ENCODE results near the gene MYO3B.
A peak's percentile ranks its signal among the peaks of the same experiment; 100 is the strongest.
"Not testable (repeated sequence)": the region's sequence is repeated elsewhere in the genome, so short reads cannot be mapped to it uniquely, and the experiment has no call there.

The MYO3B gene

DNA sequence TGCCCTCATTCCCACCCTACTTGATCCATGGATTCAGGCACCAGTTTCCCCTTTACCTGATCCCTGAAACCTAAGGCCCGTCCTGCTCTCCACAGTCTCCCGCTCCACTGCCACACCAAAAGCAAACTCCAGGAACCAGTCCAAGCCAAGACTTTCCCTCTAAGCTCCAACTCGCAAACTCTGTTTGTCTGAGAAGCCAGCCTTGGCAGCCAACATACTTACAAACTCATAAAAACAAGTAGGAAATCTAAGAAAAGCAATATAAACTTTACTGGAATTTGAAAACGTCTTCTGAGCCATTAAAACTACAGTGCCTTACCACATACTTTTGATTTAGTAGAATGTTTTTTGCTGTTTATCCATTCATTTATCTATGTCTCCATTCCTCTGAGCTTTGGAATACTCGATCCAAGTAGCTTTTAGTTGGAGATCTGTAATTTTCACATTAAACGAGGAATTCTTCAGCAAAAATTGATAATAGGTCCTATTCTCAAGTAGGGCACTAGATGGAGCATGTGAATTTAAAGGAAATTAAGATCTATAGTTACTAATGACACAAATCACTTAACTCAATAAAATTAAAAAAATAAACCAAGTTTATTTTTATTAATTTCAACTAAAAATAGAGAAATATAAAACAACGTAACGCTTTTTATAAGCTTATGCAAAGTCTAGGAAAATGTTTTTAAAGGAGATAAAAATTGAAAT lies 199.7 kb downstream of the MYO3B start:
- DNase-seq = no peak

DNA sequence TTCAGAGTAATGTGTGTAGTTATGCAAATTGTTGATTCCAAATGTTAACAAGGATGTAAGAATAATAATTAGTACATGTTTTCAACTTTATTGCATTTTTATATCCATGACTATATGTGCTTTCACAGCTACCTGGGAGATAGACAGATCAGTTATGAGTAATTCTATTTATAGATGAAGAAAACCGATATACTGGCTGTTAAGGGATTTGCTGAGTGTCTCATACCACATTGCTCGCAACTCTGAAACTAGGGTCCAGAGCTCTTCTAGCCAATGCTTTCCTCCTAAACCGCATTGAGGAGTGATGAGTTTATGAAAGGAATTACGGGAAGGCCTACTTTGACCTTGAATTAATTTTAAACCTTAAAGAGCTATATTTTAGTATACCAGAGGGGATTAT lies 202.3 kb downstream of the MYO3B start:
- no peak for DNase-seq

DNA sequence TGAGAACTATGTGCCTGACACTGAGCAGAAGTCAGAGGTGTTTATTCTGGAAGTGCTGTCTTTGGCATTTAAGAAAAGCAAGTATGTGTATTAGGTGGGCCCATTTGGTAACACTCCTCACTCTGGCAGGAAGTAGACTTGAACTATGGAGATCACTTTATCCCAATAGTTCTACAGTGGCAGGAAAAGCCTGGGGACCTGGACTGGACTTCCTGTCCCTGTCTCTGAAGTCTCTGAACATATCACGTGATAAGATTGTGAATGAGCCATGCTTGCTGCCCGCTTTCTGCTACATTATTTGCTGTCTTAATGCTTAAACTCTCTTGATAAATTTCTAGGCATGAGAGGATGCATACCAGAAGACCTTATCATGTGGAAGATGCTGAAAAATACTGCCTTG lies 203.7 kb downstream of the MYO3B start:
- DNase-seq = no peak

DNA sequence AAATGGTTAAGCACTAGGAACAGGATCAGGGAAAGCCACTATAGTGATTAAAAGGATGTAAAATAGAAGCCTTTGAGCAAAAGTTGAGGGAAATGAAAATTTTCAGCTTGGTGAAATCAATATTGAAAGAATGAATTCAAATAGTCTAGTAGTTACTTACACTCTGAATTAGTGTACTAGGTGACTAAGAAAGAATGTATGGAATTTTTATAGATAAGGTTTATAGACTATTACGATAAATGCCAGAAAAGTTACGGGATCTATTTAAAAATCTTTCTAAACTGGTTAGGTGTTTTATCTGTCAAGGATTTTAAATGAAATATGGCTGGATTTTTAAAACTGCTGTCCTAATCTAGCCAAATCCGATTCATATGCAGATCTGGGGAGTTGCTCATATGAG lies 208.6 kb downstream of the MYO3B start:
- DNase-seq = no peak

DNA sequence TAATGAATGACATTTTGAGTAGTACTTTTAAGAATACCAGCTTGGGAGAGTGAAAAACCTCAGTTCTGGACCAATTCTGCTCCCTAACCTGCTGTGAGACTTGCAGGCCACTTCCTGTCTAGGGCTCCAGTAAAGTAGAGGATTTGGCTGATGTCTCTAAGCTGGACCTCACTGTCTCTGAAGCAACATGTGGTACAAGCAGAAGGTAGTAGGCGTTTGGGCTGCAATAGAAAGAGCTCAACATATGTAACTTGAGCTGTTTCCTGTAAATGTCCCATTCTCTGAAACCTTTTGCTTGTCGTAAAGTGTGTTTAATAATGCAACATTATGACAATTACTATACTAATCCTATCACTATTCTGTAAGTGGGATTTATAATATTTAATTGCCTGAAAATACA lies 213.1 kb downstream of the MYO3B start:
- DNase-seq = no peak

DNA sequence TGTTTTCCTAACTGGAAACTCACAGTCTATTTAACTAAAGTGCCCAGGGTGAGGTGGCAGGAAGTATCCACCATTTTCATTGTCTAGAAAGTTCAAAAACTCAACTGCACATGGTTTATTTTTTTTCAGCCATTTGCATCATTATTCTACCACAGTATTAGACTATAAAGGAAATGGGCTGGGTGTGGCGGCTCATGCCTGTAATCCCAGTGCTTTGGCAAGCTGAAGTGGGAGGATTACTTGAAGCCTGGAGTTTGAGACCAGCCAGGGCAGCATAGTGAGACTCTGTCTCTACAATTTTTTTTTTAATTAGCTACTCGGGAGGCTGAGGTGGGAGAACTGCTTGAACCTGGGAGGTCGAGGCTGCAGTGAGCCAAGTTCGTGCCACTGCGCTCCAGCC lies 213.8 kb downstream of the MYO3B start:
- DNase-seq = no peak

DNA sequence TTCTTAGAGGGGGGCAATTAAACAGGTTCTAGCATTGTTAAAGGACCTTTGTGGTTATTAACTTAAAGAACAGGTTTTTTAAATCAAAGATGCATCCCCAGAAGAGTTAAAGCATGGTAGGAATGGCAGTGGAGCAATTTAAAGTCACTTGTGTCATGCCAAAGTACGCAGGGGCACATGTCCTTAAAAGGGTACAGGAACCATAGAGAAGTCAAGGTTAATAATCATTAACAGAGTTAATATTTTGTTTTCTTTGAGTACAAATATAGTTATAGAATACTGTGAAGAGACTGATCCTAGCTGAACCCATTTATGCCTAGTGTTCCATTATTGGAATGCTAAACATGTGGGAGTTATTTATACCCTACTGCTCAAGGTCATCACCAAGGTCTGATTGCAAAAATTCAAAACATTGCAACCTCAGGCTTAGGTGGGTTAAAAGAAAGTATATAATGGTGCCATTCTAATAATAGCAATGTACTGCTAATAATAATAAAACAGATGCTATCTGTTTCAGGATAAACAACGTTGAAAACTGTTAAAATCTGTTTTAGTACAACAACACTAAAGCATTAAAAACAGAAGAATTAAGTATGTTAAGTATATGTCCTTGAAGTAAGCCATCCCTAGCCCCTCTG lies 216.0 kb downstream of the MYO3B start:
- no peak for DNase-seq

DNA sequence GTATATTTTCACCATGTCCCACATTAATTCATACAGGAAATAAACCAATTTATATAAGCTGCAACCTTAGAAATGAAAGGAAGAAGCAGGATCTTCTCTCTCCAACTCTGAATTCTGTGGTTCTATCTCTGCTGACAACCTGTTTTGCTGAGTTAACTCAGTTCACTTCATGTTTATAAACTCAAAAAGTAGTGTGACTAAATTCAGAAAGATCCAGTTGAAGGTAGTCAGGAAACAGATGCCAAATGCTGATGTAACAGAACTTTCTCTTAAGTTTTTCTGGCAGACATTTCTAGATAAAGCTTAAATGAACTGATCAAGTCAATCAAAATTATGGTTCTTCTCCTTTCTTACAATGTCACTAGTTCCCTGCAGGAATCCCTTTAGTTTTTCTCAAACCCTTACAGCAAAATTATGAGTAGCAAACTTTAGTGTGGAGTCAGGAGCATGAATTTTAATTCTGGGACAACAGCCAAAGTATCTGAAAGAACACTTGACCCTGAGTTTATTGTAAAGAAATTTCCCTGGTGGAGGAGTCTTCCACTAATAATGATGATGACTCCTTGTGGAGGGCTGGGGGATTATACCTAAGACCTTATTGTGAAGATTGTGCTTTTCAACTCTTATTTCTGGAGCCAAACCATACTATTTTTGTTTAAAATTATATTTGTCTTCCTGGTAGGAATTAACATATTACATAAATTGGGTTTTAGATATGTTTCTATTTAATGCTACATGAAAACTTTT lies 216.9 kb downstream of the MYO3B start:
- DNase-seq = no peak

DNA sequence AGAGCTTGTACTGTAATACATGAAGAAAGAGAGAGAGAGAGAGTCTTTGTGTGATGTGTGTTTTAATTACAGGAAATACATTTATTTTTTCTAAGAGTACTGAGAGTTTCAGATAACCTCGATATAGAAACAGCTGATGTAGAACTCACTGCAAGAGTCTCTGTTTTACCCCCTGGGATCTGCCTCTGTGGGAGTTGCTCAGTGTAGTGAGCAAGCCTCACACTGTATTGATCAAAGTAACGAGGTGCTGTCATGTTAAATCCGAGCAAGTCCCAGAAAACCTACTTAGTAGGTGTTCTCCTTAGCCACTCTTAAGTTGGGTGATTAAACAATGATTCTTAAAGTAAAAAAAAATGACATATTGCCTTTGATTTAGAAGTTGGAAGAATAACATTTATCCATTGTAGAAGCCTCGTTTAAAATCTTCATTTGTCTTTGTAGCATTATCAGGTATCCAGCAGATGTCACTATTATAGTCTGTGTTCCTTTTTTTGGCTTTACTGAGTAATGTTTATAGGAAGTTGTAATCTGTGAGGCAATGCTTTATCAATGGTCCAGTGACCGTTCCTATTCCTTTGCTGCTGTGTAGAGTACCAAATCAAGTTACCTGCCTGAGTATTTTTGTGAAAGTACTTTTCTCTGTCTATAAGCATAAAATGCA lies 219.0 kb downstream of the MYO3B start:
- DNase-seq = no peak

DNA sequence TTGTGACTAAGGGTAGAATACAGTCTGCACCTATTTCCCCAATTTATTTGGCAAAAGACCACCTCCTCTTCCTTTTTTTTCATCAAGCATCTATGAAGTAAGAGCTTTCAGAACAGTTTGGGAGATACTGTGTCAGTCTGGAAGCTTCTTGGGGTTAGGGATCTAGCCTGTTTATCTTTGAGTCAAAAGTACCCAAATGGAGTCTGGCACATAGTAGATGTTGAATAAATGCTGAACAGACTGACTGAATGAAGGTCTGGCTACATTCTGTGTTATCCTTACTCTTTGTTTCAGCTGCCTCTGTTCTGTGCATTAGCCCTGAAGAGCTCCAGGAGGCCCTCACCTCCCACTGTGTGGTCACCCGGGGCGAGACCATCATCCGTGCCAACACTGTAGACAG lies 223.2 kb downstream of the MYO3B start:
- DNase-seq = no peak

DNA sequence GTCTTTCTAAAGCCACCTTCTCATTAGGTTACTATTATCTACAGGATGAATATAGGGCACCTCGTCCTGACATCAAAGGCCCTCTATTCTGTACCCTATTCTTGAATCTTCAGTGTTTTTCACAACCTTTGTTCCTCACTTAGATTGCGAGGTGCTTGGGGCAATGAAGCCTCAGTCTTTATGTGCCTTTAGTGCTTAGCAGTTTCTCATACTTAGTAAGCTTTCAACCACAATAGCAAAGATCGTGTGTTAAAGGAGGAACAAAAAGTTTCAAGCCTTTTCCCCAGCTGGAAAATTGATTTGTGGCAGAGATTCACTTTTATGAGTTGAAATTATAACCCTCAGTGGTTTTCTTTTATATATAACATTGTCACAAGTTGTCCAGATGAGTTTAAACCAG lies 226.9 kb downstream of the MYO3B start:
- no peak for DNase-seq

DNA sequence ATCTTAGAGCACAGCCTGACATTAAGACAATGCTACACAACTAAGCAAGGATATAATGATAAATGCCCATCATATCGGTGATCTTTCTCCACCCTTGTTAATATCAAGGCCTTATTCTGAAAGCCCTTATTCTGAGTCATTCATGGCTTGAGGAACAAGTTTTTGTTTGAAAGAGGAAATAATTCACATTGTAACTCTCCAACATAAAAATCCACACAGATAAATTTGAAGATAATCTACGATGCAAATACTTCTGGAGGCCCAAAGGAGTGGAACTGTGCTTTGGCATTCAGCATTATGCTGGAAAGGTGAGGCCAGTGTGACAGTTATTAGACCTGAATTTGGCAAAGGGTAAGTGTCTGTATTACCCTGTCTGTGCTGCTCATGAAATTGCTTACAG lies 227.4 kb downstream of the MYO3B start:
- no peak for DNase-seq

DNA sequence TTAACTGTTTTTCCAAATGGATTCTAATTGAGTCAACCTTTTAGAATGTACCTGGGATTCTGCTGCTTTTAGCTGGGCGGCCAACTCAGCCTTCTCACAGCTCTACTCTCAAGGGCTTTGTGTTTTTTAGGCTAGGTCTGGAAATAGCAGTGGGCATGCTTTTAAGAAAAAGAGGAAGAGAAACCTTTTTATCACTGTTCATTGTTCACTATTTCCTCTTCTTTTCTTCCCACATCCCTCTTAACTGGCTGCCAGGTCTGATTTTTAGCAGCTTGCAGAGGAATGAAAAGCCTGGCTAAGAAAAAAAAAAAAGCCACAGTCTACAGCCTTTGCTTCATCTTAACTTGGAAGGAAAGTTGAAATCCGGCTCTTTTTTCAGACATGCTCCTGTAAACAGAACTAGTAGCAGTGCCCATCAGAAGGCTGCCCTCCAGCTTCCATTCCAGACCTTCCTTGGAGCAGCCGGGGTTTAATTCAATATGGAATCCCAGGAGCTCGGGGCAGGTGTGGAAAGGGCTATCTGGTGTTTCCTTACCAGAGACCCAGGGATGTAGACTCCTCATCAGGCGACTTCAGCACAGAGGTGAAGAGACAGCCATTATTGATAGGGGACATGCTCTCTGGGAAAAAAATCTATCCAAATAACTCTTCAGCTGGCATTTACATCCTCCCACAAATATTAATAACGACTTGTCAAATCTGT lies 230.7 kb downstream of the MYO3B start:
- DNase-seq = no peak

DNA sequence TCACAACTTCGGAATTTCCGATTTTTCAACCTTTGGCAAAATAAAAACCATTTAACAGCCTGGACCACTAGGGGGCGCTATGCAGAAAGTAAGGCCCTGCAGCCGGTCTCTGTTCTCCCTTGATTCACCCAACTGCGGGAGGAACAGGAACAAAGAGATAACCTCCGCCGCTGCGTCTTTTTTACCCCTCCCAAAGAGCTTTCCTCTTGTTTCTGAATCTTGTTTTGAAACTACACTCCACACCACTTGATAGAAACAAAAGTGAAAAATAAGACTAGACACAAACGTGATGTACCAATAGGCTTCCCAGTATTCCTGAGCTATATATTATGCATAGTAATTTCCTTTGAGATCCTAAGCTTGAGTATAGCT lies 231.2 kb downstream of the MYO3B start:
- peak; percentile 71 for DNase-seq

DNA sequence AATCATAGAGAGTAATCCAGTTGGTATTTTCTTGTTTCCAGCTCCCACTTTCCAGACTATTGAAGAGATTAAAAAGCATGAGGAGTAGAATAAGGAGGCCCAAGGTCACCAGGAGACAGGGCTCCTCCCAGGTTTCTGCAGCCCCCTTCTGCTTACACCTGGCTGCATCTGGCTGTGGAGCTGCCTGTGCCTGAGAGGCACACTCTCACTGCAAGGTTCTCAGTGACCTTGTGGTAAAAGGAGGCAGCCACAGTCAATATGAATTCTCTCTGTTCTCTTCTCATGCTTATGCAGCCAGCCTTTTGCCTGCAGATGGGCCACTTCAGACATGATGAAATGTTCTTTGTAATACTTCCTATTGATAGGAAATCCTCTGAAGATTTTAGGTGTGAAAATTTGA lies 233.7 kb downstream of the MYO3B start:
- no peak for DNase-seq

DNA sequence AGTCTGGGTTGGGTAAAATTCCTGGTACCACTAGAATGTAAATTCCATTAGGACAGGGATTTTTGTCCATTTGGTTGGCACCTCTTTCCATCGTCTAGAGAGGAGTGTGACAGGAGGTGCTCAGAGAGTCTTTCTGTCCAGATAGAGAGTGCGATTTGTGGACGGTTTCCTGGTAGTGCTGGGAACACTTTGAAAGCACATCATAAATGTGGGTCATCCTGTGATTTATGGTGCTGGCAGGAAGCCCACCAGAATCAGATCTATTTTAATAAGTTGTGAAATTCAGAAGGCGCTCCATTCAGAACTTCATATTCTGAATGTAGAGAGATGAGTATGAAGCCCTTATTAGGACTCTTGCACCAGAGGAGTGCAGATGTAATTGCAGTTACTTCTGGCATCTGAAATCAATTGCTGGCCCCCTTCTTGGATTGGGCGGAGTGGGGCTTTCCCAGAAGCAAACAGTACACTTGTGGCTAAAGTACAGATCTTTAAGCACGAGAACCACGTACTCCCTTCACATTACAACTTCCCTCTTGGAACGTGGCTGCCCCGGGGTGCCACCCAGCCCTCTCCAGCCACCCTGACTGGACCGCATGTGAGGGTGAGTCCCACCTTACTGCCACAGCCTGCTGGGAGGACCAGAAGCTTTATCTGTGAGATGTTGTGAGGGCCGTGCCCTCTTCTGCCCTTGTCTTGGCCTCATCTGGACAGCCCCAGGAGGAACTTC lies 243.2 kb downstream of the MYO3B start:
- no peak for DNase-seq

DNA sequence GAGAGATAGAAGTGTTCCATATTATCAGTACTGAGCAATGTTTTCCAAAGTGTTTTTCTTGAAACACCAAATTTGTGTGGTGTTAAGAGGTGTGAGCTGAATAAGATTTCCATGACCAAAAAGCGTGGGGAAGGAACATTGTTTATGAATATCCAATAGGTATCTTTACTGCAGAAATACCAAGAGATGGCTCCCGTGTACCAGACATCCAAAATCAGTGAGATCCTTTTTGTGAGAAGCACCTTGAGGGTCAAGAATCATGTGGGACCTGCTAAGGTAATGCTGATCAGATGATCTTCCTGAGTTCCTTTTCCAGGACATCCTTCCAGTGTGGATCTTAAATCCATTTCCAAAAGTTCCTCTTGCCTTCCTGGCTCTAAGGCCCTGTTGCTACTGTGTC lies 246.0 kb downstream of the MYO3B start:
- DNase-seq = no peak

DNA sequence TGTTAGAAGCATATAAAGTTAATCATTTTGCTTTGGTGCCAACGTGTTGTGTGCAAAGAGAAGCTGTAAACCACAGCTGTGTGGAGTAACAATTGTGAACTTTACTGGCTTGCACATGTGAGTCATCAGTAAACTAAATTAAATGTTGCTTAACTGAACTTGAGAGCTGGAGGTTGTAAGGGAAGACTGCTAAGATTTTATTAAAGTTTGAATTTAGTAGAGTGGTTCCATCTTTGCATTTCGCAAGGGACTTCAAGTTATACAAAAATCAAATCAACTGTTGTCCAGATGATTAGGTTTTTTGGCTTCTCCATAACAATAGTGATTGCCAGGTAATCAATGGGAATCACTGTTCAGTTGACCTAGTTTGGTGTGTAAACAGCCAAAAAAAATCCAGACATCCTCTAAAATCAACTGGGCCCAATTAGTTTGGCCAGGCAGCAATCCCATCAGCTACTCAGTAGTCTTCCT lies 247.4 kb downstream of the MYO3B start:
- DNase-seq = no peak

DNA sequence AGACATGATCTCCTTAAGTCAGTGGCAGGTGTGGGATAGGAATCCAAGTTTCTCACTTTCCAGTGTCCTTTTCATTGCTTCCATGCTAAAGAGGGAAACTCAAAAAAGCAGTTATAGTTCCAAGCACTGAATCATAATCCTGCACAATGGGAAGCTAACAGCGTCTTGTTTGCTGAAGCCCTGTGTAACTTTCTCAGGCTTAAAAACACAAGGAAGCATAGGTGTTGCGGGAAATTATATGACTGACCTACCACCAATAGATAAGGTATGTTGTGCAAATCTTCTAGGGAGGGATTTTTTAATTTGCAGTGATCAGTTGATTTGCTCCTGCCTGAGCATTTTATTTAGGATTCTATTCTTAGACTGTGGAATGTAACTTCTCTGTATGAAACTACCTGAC lies 250.9 kb downstream of the MYO3B start:
- DNase-seq = no peak

DNA sequence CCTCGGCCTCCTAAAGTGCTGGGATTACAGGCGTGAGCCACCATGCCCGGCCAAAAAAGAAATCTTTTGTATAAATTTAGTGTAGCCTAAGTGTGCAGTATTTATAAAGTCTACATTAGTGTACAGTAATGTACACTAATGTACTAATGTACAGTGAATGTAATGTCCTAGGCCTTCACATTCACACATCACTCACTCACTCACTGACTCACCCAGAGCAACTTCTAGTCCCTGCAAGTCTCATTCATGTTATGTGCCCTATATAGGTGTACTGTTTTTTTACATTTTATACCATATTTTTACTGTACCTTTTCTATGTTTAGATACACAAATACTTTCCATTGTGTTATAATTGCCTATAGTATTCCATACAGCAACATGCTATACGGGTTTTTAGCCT lies 254.9 kb downstream of the MYO3B start:
- no peak for DNase-seq

DNA sequence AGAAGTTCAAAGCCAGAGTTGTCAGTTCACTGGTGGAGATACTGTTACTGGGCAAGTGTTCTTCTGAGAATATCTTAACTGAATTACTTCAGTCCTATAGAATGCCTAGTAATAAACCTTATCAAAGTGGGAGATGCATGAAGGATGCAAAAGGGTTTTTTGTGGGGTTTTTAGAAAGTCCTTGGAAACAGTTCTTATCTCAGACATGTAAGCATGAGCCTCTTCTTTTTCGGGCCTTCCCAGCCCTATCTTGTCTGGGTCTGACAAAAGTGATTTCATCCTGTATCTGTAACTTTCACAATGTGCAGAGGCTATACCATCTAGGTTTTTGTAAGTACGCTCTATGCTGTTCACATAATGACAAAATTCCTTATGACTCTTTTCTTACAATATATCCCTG lies 255.5 kb downstream of the MYO3B start:
- no peak for DNase-seq

DNA sequence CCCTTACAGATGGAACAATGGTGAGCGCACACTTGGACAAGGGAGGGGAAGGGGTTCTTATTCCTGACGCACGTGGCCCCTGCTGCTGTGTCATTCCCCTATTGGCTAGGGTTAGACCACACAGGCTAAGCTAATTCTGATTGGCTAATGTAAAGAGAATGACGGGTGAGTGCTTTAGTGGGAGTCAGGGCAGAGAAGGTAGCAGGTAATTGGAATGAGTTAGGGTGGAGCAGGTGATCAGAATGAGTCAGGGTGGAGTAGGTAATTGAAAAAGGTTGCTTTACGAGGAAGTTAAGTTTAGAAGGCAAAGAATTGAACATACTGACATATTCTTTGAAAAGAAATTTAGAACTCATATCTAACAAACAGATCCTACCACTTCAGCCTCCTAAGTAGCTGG lies 256.4 kb downstream of the MYO3B start:
- DNase-seq = not testable (repeated sequence)

Measured in activated T-cell treated with anti-CD3 and anti-CD28 coated beads for 4 hours (primary cell).